ENCODE results near the gene CDH22. TPM values are rescaled to one million over a fixed set of nuclear protein-coding genes. Genes with fewer than 3 reads are reported as not detected.

CDH22 gene
- total RNA-seq, 4 donors from 2014 or later, result not detected

DNA sequence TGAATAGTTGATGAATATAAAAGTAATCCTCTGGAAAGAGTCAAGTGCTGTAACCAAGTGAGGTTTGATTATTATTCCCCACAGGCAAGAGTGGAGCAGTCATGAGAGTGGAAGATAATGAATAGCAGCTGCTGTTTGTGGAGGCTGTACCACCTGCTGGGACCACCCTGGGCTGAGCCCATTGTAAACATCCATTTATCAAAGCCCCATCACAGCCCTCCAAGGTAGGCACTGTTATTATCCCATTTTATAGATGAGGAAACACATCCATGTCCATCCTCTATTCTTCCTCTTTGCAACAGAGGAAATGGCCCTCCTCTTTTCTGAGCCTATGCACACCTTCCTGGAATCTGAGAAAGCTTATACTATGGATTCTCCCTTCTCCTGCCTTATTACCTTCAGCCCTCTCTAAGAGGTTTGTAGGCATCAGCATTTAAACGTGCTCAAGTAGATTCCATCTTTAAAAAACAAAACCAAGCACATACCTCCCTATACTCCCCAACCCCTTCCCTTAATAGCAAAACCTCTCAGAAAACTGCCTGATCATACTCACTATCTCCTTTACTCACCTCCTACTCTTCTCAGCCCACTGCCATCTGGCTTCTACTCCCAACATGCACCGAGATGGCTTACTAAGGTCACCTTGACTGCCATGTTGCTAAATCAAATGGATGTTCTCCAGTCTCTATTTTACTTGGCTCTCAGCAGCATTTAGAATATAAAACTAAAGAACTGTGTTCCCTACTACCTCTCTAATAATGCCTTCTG is 37.1 kb downstream of the CDH22 start:
- Histone ChIP-seq H3K27ac (no peak overlapping the region), H3K4me1 (no peaks in the 10 kb centered on the region), H3K9me3 (peaks cover 0 to 11% (median 0%) of the 10 kb centered on the region in 4 donors), H3K27me3 (no peaks in the 10 kb centered on the region), H3K36me3 (no peaks in the 10 kb centered on the region), H3K4me3 (no peak overlapping the region)
- TF ChIP-seq, protein P1, sequence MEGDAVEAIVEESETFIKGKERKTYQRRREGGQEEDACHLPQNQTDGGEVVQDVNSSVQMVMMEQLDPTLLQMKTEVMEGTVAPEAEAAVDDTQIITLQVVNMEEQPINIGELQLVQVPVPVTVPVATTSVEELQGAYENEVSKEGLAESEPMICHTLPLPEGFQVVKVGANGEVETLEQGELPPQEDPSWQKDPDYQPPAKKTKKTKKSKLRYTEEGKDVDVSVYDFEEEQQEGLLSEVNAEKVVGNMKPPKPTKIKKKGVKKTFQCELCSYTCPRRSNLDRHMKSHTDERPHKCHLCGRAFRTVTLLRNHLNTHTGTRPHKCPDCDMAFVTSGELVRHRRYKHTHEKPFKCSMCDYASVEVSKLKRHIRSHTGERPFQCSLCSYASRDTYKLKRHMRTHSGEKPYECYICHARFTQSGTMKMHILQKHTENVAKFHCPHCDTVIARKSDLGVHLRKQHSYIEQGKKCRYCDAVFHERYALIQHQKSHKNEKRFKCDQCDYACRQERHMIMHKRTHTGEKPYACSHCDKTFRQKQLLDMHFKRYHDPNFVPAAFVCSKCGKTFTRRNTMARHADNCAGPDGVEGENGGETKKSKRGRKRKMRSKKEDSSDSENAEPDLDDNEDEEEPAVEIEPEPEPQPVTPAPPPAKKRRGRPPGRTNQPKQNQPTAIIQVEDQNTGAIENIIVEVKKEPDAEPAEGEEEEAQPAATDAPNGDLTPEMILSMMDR (IDR thresholded peaks at IDR 0.05), result no peak
- no peak for TF ChIP-seq POLR2A (IDR thresholded peaks at IDR 0.05)
- DNase-seq, result no peak

DNA sequence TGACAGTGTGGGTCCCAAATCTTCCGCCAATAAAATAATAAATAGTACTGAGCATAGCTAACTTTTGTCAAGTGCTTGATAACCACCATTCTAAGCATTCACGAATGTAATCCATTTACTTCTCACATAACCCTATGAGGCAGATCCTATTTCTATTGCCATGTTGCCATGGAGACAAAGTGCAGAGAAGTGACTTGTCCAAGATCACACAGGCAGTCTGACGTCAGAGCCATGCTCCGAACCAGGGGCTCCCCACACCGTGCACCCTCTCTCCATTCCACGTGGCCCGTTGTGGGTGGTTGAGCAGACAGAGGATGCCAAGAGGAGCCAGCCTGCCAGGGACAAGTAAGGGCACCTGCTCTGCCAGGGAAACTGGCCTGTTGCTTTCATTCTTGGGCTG is 38.9 kb downstream of the CDH22 start:
- no peak for TF ChIP-seq POLR2A (IDR thresholded peaks at IDR 0.05)
- TF ChIP-seq, protein P1 (IDR thresholded peaks at IDR 0.05), result no peak
- peaks cover 0 to 11% (median 0%) of the 10 kb centered on the region in 4 donors for H3K9me3 ChIP-seq
- no peak for DNase-seq
- no peaks in the 10 kb centered on the region for H3K36me3 ChIP-seq
- H3K27ac ChIP-seq, result no peak overlapping the region
- no peak overlapping the region for H3K4me3 ChIP-seq
- H3K27me3 ChIP-seq, result no peaks in the 10 kb centered on the region
- no peaks in the 10 kb centered on the region for H3K4me1 ChIP-seq

DNA sequence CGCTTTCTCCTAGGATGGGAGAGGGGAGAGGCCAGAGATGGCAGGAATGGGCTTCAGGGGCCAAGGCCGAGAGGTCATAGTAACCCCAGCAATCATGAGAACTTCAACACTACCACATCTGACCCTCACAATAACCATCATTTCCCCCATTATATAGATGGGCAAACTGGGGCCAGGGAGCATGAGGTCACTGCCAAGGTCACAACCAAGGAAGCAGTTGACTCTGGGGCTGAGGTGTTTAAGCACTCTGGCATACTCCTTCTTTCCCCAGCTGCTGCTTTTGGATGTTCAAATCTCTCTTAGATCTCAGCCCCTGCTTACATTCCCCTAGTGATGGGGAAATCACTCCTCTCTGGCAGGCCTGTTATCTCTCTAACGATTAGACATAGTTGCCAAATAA is 39.6 kb downstream of the CDH22 start:
- DNase-seq, result no peak
- Histone ChIP-seq H3K36me3 (no peaks in the 10 kb centered on the region), H3K27me3 (no peaks in the 10 kb centered on the region), H3K9me3 (peaks cover 0 to 11% (median 0%) of the 10 kb centered on the region in 4 donors), H3K4me3 (no peak overlapping the region), H3K27ac (no peak overlapping the region), H3K4me1 (no peaks in the 10 kb centered on the region)
- TF ChIP-seq POLR2A (IDR thresholded peaks at IDR 0.05), result no peak
- TF ChIP-seq, protein P1 (IDR thresholded peaks at IDR 0.05), result no peak

DNA sequence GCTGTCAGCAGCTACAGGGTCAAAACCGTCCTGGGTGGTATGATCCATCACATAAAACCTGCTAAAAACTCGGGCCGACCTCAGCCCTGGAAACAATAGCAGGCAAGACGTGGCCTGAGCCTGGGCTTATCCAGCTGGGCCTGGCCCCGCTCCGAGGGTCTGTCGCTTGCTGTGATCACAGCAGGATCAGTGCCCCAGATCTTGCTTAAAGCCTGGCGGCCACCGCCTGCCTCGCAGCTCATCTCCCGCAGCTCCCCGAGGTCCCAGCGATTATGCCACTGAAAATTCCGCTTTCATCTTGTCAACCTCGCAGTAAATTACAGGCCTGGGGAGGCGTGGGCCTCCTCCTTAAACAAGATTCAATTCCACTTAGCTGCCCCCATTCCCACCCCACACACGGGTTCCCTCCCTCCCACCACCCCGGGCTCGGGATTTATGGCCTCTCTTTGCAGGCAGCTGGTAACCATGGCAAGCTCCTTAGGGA is 40.1 kb downstream of the CDH22 start:
- Histone ChIP-seq H3K27me3 (no peaks in the 10 kb centered on the region), H3K9me3 (peaks cover 0 to 10% (median 0%) of the 10 kb centered on the region in 4 donors), H3K4me1 (no peaks in the 10 kb centered on the region), H3K27ac (no peak overlapping the region), H3K4me3 (no peak overlapping the region), H3K36me3 (no peaks in the 10 kb centered on the region)
- TF ChIP-seq POLR2A (IDR thresholded peaks at IDR 0.05), result no peak
- TF ChIP-seq, protein P1 (IDR thresholded peaks at IDR 0.05), result no peak
- no peak for DNase-seq

DNA sequence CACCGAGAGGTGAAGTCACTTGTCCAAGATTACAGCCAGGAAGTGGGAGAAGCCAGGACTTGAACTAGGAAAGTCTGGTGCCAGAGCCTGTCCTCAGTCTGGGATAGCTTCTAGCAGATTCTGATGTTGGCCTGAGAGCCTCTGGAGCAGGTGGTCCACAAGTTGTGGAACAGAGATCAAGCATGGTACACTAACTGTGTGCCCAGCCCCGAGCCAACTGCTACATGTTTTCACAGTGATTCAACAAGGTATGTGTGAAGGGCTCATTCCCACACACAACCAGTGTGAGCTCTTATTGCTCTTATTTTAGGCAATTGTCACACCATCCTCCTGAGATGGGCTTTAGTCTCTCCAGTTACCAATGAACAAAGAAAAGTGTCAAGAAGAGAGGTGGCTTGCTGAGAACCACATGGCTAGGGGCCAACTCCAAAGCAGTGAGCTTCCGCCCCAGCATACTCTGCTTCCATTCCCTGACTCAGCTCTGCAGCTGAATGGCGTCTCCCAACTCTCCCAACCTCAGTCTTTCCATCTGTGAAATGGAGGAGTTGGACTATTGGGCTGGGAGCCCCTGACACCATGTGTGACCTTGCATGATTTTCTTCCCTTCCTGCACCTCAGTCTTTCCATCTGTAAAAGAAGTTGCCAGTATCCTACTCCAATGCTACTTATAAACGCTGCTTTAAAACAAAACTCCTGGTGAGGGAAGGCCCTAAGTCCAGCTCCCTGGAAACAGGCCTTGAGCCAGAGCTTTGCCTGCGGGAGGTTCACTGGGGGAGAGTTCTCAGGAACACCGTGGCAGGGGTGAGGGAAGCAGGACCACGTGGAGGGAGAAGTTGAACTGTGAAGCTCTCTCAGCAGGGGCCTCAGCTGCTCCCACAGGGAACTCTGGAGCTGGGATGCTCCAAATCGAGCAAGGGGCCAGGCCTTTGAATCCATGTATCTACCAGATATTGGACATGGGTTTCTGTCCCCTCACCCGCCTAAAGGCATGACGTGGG is 40.9 kb downstream of the CDH22 start:
- H3K36me3 ChIP-seq, result no peaks in the 10 kb centered on the region
- H3K27ac ChIP-seq, result no peak overlapping the region
- DNase-seq, result no peak
- H3K4me1 ChIP-seq, result no peaks in the 10 kb centered on the region
- H3K4me3 ChIP-seq, result no peak overlapping the region
- peaks cover 0 to 3% (median 0%) of the 10 kb centered on the region in 4 donors for H3K9me3 ChIP-seq
- no peaks in the 10 kb centered on the region for H3K27me3 ChIP-seq
- no peak for TF ChIP-seq POLR2A (IDR thresholded peaks at IDR 0.05)
- TF ChIP-seq, protein P1 (IDR thresholded peaks at IDR 0.05), result no peak
